SIG-M5 (cell line): ENCODE data around the gene HOXD4.

Experiments
- DNase-seq: peaks from one replicate; lab custom pipeline; 2025; lab: John Stamatoyannopoulos, UW

The HOXD4 gene

GRCh38 chr2:176156807-176157498 is 5.6 kb downstream of the HOXD4 start, which contains the start of gene HOXD3:
HOXD3 (plus strand) TSS chr2:176157307; CDS start chr2:176169115, 11,808 bp downstream.
- no peak for DNase-seq

GRCh38 chr2:176157499-176158185 is 6.3 kb downstream of the HOXD4 start:
- DNase-seq: no peak

GRCh38 chr2:176158186-176158591 is 6.8 kb downstream of the HOXD4 start:
- no peak for DNase-seq

- no peak for DNase-seq
Observed at GRCh38 chr2:176158855-176159662, 7.7 kb downstream of the HOXD4 start.

GRCh38 chr2:176159663-176160250 is 8.4 kb downstream of the HOXD4 start:
- DNase-seq: no peak

- no peak for DNase-seq
Observed at GRCh38 chr2:176160251-176160985, 9.1 kb downstream of the HOXD4 start.

- DNase-seq: no peak
Observed at GRCh38 chr2:176160986-176161824, 9.9 kb downstream of the HOXD4 start.

- DNase-seq: no peak
Observed at GRCh38 chr2:176161825-176162626, 10.7 kb downstream of the HOXD4 start.

- no peak for DNase-seq
Observed at GRCh38 chr2:176162911-176163671, 11.7 kb downstream of the HOXD4 start.

- no peak for DNase-seq
Observed at GRCh38 chr2:176163672-176164056, 12.3 kb downstream of the HOXD4 start.

GRCh38 chr2:176164201-176164600 is 12.9 kb downstream of the HOXD4 start:
- no peak for DNase-seq

- no peak for DNase-seq
Observed at GRCh38 chr2:176164611-176165369, 13.4 kb downstream of the HOXD4 start.

- no peak for DNase-seq
Observed at GRCh38 chr2:176165370-176166050, 14.2 kb downstream of the HOXD4 start.

- DNase-seq: no peak
Observed at GRCh38 chr2:176166272-176166671, 14.9 kb downstream of the HOXD4 start.

- DNase-seq: no peak
Observed at GRCh38 chr2:176167398-176167797, 16.0 kb downstream of the HOXD4 start.

- DNase-seq: no peak
Observed at GRCh38 chr2:176169181-176169580, 17.8 kb downstream of the HOXD4 start.

GRCh38 chr2:176169711-176170110 is 18.4 kb downstream of the HOXD4 start:
- DNase-seq: no peak
